HEK293 (cell line): Measurements from ENCODE around the gene AMBRA1.

ENCODE experiments used
- REPIN1 ChIP-seq: fragments of 450-650 bp; formaldehyde crosslinking; IDR thresholded peaks from 2 replicates; pipeline ENCODE4 v1.5.1; 2017; ENCODE audit warnings: missing biosample characterization, missing genetic modification characterization, low read depth
- ZBTB7A ChIP-seq: fragments of 450-650 bp; formaldehyde crosslinking; IDR thresholded peaks from 2 replicates; pipeline ENCODE4 v1.5.1; 2016; ENCODE audit warnings: low read depth, missing biosample characterization, missing genetic modification characterization
- TF ChIP-seq, protein P1 (sequence below): fragments of 450-650 bp; formaldehyde crosslinking; IDR thresholded peaks from 2 replicates; pipeline ENCODE4 v1.5.1; 2016; ENCODE audit warnings: missing biosample characterization, missing genetic modification characterization
- TF ChIP-seq, protein P2 (sequence below): fragments of 450-650 bp; formaldehyde crosslinking; optimal IDR thresholded peaks from 2 replicates; pipeline ENCODE3; 2016; ENCODE audit warnings: missing biosample characterization, mild to moderate bottlenecking, missing genetic modification characterization
- TF ChIP-seq, protein P3 (sequence below): fragments of 450-650 bp; formaldehyde crosslinking; IDR thresholded peaks from 2 replicates; pipeline ENCODE4 v1.5.1; 2016; ENCODE audit warnings: missing biosample characterization, missing genetic modification characterization
- TF ChIP-seq, protein P4 (sequence below): fragments of 450-650 bp; formaldehyde crosslinking; IDR thresholded peaks from 2 replicates; pipeline ENCODE4 v1.5.1; 2016; ENCODE audit warnings: missing biosample characterization, missing genetic modification characterization
- TF ChIP-seq, protein P5 (sequence below): fragments of 450-650 bp; formaldehyde crosslinking; IDR thresholded peaks from 2 replicates; pipeline ENCODE4 v1.5.1; 2016; ENCODE audit warnings: missing biosample characterization, missing genetic modification characterization, low read depth

DNA sequence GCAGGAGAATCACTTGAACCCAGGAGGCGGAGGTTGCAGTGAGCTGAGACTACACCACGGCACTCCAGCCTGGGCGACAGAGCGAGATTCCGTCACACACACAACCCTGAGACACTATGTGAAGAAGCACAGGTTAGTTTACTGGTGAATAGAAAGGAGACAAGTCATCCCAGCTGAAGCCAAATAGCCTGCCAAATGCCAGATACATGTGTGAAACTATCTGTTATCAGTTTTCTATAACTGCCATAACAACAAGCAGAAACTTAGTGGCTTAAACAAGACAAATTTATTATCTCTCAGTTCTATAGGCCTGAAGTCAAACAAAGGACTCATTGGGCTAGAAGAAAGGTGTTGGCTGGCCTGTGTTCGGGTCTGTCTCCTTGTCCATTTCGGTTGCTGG, 114.2 kb downstream of the AMBRA1 start:
- TF ChIP-seq, protein P1, sequence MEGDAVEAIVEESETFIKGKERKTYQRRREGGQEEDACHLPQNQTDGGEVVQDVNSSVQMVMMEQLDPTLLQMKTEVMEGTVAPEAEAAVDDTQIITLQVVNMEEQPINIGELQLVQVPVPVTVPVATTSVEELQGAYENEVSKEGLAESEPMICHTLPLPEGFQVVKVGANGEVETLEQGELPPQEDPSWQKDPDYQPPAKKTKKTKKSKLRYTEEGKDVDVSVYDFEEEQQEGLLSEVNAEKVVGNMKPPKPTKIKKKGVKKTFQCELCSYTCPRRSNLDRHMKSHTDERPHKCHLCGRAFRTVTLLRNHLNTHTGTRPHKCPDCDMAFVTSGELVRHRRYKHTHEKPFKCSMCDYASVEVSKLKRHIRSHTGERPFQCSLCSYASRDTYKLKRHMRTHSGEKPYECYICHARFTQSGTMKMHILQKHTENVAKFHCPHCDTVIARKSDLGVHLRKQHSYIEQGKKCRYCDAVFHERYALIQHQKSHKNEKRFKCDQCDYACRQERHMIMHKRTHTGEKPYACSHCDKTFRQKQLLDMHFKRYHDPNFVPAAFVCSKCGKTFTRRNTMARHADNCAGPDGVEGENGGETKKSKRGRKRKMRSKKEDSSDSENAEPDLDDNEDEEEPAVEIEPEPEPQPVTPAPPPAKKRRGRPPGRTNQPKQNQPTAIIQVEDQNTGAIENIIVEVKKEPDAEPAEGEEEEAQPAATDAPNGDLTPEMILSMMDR (tag by site-specific recombination): no peak
- TF ChIP-seq, protein P2, sequence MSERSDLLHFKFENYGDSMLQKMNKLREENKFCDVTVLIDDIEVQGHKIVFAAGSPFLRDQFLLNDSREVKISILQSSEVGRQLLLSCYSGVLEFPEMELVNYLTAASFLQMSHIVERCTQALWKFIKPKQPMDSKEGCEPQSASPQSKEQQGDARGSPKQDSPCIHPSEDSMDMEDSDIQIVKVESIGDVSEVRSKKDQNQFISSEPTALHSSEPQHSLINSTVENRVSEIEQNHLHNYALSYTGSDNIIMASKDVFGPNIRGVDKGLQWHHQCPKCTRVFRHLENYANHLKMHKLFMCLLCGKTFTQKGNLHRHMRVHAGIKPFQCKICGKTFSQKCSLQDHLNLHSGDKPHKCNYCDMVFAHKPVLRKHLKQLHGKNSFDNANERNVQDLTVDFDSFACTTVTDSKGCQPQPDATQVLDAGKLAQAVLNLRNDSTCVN: no peak
- TF ChIP-seq REPIN1 (tag by site-specific recombination) (no peak), ZBTB7A (tag by site-specific recombination) (no peak)
- TF ChIP-seq, protein P3, sequence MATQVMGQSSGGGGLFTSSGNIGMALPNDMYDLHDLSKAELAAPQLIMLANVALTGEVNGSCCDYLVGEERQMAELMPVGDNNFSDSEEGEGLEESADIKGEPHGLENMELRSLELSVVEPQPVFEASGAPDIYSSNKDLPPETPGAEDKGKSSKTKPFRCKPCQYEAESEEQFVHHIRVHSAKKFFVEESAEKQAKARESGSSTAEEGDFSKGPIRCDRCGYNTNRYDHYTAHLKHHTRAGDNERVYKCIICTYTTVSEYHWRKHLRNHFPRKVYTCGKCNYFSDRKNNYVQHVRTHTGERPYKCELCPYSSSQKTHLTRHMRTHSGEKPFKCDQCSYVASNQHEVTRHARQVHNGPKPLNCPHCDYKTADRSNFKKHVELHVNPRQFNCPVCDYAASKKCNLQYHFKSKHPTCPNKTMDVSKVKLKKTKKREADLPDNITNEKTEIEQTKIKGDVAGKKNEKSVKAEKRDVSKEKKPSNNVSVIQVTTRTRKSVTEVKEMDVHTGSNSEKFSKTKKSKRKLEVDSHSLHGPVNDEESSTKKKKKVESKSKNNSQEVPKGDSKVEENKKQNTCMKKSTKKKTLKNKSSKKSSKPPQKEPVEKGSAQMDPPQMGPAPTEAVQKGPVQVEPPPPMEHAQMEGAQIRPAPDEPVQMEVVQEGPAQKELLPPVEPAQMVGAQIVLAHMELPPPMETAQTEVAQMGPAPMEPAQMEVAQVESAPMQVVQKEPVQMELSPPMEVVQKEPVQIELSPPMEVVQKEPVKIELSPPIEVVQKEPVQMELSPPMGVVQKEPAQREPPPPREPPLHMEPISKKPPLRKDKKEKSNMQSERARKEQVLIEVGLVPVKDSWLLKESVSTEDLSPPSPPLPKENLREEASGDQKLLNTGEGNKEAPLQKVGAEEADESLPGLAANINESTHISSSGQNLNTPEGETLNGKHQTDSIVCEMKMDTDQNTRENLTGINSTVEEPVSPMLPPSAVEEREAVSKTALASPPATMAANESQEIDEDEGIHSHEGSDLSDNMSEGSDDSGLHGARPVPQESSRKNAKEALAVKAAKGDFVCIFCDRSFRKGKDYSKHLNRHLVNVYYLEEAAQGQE (tag by site-specific recombination): no peak
- TF ChIP-seq, protein P4, sequence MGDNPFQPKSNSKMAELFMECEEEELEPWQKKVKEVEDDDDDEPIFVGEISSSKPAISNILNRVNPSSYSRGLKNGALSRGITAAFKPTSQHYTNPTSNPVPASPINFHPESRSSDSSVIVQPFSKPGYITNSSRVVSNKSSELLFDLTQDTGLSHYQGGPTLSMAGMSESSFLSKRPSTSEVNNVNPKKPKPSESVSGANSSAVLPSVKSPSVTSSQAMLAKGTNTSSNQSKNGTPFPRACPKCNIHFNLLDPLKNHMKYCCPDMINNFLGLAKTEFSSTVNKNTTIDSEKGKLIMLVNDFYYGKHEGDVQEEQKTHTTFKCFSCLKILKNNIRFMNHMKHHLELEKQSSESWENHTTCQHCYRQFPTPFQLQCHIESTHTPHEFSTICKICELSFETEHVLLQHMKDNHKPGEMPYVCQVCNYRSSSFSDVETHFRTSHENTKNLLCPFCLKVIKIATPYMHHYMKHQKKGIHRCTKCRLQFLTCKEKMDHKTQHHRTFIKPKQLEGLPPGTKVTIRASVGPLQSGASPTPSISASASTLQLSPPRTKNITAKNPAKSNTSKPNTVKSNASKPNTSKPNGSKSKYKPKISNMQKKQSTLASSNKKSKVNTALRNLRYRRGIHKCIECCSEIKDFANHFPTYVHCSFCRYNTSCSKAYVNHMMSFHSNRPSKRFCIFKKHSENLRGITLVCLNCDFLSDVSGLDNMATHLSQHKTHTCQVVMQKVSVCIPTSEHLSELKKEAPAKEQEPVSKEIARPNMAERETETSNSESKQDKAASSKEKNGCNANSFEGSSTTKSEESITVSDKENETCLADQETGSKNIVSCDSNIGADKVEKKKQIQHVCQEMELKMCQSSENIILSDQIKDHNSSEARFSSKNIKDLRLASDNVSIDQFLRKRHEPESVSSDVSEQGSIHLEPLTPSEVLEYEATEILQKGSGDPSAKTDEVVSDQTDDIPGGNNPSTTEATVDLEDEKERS: no peak
- TF ChIP-seq, protein P5, sequence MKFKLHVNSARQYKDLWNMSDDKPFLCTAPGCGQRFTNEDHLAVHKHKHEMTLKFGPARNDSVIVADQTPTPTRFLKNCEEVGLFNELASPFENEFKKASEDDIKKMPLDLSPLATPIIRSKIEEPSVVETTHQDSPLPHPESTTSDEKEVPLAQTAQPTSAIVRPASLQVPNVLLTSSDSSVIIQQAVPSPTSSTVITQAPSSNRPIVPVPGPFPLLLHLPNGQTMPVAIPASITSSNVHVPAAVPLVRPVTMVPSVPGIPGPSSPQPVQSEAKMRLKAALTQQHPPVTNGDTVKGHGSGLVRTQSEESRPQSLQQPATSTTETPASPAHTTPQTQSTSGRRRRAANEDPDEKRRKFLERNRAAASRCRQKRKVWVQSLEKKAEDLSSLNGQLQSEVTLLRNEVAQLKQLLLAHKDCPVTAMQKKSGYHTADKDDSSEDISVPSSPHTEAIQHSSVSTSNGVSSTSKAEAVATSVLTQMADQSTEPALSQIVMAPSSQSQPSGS (tag by site-specific recombination): no peak
